GM12878 (cell line): ENCODE data around the gene KMT2B.

ENCODE experiments used
- BCL11A ChIP-seq: IDR thresholded peaks from 2 replicates; pipeline ENCODE4 v1.6.1; 2011; ENCODE audit warnings: low read depth, low read length
- BCLAF1 ChIP-seq: fragments of 450-650 bp; IDR thresholded peaks from 2 replicates; pipeline ENCODE4 v1.6.1; 2017; ENCODE audit warnings: antibody characterized with exemption, mild to moderate bottlenecking, moderate library complexity
- CTCF ChIP-seq, 3 experiments: IDR thresholded peaks in 2 of 3; conservative IDR thresholded peaks in 1 of 3; 2 replicates each; pipeline ENCODE4 v1.5.1; 2011; ENCODE audit warnings: low read depth in 3 of 3, low read length in 3 of 3, mild to moderate bottlenecking in 3 of 3, control low read depth in 2 of 3, moderate library complexity in 2 of 3, inconsistent platforms in 1 of 3, mixed read lengths in 1 of 3; ENCODE audit not compliant: control insufficient read depth in 2 of 3, insufficient read depth in 1 of 3; ENCODE audit errors: extremely low read depth in 1 of 3
- EZH2 ChIP-seq: IDR thresholded peaks from 2 replicates; pipeline ENCODE4 v1.6.1; 2012; ENCODE audit warnings: low read depth, mild to moderate bottlenecking, control low read depth, inconsistent platforms, low read length, borderline replicate concordance; ENCODE audit not compliant: control insufficient read depth
- NR2C1 ChIP-seq: fragments of 450-650 bp; IDR thresholded peaks from 2 replicates; pipeline ENCODE4 v1.6.1; 2017; ENCODE audit warnings: antibody characterized with exemption, mild to moderate bottlenecking, moderate library complexity
- NR2C2 ChIP-seq: IDR thresholded peaks from 2 replicates; pipeline ENCODE4 v1.6.1; 2011; ENCODE audit warnings: borderline replicate concordance, low read depth; ENCODE audit not compliant: control insufficient read depth, insufficient read length
- POLR2A ChIP-seq: IDR thresholded peaks from 2 replicates; pipeline ENCODE4 v1.6.1; 2011; ENCODE audit warnings: low read depth, mild to moderate bottlenecking, low read length
- RAD21 ChIP-seq: IDR thresholded peaks from 2 replicates; pipeline ENCODE4 v1.6.1; 2011; ENCODE audit warnings: mild to moderate bottlenecking, low read depth, low read length, moderate library complexity; ENCODE audit not compliant: insufficient read depth
- TCF7 ChIP-seq: IDR thresholded peaks from 2 replicates; pipeline ENCODE4 v1.6.1; 2014; ENCODE audit warnings: antibody characterized with exemption, borderline replicate concordance
- YBX1 ChIP-seq: fragments of 450-650 bp; IDR thresholded peaks from 2 replicates; pipeline ENCODE4 v1.6.1; 2016; ENCODE audit warnings: antibody characterized with exemption
- YY1 ChIP-seq: IDR thresholded peaks from 2 replicates; pipeline ENCODE4 v1.6.1; 2011; ENCODE audit warnings: low read depth, mild to moderate bottlenecking, low read length

GRCh38 chr19:35720648-35721047, 2.8 kb downstream of the KMT2B start:
- TF ChIP-seq EZH2 = no peak
- no peak for TF ChIP-seq YY1
- TF ChIP-seq YBX1 = no peak
- no peak for TF ChIP-seq TCF7
- no peak for TF ChIP-seq NR2C1
- no peak for TF ChIP-seq NR2C2
- TF ChIP-seq RAD21 = no peak
- TF ChIP-seq BCLAF1 = no peak
- no peak for TF ChIP-seq POLR2A
- no peak for TF ChIP-seq BCL11A
- TF ChIP-seq CTCF (IDR thresholded peaks at IDR 0.05 in 2 of 3, conservative IDR thresholded peaks at IDR 0.05 in 1 of 3; ENCODE audit: control insufficient read depth in 2 of 3, extremely low read depth in 1 of 3, insufficient read depth in 1 of 3, low read depth in 3 of 3, low read length in 3 of 3) = no peak
